ENCODE results near the gene IFITM10.

GRCh38 chr11:1690167-1691025 is 60.0 kb downstream of the IFITM10 start:
- TF ChIP-seq, protein P1, sequence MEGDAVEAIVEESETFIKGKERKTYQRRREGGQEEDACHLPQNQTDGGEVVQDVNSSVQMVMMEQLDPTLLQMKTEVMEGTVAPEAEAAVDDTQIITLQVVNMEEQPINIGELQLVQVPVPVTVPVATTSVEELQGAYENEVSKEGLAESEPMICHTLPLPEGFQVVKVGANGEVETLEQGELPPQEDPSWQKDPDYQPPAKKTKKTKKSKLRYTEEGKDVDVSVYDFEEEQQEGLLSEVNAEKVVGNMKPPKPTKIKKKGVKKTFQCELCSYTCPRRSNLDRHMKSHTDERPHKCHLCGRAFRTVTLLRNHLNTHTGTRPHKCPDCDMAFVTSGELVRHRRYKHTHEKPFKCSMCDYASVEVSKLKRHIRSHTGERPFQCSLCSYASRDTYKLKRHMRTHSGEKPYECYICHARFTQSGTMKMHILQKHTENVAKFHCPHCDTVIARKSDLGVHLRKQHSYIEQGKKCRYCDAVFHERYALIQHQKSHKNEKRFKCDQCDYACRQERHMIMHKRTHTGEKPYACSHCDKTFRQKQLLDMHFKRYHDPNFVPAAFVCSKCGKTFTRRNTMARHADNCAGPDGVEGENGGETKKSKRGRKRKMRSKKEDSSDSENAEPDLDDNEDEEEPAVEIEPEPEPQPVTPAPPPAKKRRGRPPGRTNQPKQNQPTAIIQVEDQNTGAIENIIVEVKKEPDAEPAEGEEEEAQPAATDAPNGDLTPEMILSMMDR (IDR thresholded peaks at IDR 0.05; ENCODE audit: insufficient read depth, low read length, poor library complexity, severe bottlenecking): no peak
- TF ChIP-seq EZH2phosphoT487 (conservative IDR thresholded peaks at IDR 0.05; ENCODE audit: low read length): no peak
